A204.1 (cell line): ENCODE data around the gene TMEM135.
"Not testable (repeated sequence)": the region's sequence is repeated elsewhere in the genome, so short reads cannot be mapped to it uniquely, and the experiment has no call there.

Source experiments
- FAIRE-seq: peaks from 2 replicates; lab custom pipeline; 2012; peaks lifted over from hg19 to GRCh38; lab: Jason Lieb, UNC

The TMEM135 gene

GRCh38 chr11:87037450-87038234 is at the start of gene TMEM135:
Gene TMEM135, plus strand, starts transcription at chr11:87037934. Its CDS starts 112 bp downstream, at chr11:87038046.
- FAIRE-seq: no peak

- peak; percentile 44 for FAIRE-seq
Observed at GRCh38 chr11:86988351-86988881, 49.3 kb upstream of the TMEM135 start.

GRCh38 chr11:86990031-86990430 is 47.7 kb upstream of the TMEM135 start:
- no peak for FAIRE-seq

DNA sequence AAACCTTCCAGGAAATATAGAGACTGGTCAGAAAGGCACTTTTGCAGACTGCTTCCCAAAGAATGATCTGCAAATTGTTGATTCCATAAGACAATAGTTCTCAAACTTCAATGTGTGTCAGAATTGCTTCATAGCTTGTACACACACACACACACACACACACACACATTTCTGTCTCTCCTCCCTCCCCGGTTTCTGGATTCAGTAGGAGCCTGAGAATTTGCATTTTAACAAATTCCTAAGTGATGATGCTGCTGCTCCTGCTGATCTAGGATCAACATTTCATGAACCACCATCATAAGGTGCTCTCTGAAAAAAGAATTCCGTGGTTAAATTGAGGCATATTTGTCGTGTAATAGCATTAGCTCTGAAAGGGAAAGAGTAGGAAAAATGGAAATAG is 47.2 kb upstream of the TMEM135 start:
- FAIRE-seq: no peak

DNA sequence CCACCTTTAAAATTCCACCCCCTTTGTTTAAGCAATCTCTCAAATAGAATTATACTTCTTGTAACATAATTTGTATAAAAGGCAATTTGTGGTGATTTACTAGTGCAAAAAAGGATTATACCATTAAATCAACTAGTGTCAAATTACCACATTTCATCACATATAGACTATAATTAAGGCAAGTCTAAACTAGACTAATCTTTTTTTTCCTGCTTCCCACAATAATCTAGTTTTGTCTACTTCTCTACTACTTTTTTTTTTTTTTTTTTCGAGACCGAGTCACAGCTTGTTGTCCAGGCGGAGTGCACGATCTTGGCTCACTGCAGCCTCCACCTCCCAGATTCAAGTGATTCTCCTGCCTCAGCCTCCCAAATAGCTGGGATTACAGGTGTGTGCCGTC is 46.4 kb upstream of the TMEM135 start:
- FAIRE-seq: no peak

- FAIRE-seq: not testable (repeated sequence)
Observed at GRCh38 chr11:86992340-86992739, 45.4 kb upstream of the TMEM135 start.

DNA sequence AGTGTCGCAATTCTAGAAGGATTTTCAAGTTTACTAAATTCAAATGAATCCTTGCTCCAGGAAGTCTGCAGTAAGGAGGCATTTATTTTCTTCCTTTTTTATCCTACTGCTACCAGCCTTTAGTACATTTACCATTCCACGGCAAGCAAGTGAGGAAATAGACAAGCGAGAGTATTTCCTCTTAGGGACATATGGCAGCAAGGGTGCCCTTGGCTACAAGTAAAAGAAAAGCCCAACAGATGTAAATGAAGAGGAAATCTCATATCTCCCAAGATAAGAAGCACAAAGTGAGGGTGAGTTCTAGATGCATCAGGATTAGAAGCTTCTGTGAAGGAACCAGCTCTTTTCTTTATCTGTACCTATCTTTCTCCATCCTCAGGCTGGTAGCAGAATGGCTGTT is 44.7 kb upstream of the TMEM135 start:
- FAIRE-seq: no peak

GRCh38 chr11:86996953-86997570 is 40.7 kb upstream of the TMEM135 start:
- no peak for FAIRE-seq

GRCh38 chr11:86999388-86999787 is 38.3 kb upstream of the TMEM135 start:
- FAIRE-seq: no peak

DNA sequence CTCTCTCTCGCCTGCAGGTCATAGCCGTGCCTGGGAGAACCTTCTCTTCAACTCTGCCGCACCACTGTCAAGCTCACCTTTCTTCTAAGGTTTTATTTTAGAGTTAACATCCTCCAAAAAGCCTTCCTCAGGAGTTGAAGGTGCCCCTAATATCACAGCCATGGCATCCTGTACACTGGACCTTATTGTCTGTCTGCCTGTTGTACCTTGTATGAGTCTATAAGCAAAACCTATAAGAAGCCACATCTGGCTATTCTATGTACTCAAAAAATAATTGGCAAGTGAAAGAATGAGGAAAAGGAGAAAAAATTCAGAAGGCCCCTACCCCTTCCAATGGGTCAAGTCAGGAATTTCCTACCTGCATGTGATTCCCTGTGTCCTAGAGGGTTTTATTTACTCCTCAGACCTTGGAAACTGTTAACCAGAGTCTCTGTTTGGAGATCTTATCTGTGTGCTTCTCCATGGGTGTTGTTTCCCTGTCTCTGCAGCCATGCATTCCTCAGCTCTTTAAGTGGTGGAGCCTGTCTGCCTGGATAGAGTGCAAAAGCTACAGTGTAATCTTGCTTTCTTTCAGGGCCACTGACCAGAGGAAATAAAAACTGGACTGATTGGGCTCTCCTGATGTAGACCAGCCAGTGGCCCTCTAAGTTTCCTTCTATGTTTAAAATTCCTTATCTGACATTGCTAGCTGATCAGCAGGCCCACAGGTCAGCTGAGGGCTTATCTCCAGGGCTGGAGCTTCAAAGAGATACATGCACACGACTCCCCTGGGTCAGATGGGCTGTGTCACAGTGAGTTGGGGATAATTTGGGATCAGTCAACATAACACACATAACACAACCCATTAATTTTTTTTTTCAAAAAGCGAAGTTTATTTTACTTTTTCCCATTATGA is 37.6 kb upstream of the TMEM135 start:
- FAIRE-seq: no peak

DNA sequence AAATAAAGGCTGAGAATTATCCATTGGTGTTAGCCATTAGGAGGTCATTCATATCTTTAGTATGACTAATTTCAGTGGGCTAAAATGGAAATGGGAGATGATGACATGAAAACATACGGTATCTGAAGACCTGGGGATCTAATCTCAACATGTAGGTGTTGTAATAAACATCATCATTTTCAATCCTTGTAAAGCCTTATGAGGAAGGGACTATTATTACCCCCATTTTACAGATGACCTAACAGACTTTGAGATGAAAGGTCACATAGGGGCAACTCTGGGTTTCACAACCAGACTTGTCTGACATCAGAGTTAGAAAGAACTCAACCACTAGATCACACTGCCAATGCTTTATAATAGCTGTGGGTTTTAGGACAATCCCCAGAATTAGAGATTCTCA is 34.8 kb upstream of the TMEM135 start:
- no peak for FAIRE-seq

DNA sequence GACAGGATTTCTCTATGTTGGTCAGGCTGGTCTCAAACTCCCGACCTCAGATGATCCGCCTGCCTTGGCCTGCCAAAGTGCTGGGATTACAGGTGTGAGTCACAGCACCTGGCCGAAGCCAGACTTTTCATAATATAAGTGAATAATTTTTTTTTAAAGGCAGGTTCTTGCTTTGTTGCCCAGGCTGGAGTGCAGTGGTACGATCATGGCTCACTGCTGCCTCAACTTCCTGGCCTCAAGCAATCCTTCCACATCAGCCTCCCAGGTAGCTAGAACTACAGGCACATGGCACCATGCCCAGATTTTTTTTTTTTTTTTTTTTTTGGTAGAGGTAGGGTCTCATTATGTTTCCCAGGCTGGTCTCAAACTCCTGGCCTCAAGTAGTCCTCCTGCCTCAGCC is 33.5 kb upstream of the TMEM135 start:
- not testable (repeated sequence) for FAIRE-seq

- no peak for FAIRE-seq
Observed at GRCh38 chr11:87005569-87005921, 32.2 kb upstream of the TMEM135 start.

GRCh38 chr11:87006035-87006434 is 31.7 kb upstream of the TMEM135 start:
- FAIRE-seq: no peak

- no peak for FAIRE-seq
Observed at GRCh38 chr11:87007963-87008362, 29.8 kb upstream of the TMEM135 start.

GRCh38 chr11:87012089-87012488 is 25.6 kb upstream of the TMEM135 start:
- FAIRE-seq: no peak

DNA sequence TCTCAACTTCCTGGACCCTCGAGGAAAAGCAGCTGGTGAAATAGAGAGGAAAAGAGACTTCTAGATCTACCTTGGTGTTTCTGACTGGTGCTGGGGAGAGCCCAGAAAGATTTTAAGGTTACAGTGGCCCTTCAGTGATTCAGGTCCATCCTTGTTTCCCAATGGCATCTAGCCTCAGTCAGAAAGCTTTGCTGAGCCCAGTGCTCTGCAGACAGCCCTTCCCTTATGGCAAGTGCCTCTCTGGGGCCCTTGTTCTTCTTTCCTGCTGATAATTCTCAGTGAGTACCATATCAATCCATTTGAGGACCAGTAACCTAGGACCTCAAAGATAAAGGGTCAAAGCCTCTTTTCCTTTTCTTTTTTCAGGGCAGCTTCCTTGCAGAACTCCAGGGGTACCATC is 25.1 kb upstream of the TMEM135 start:
- no peak for FAIRE-seq

- FAIRE-seq: no peak
Observed at GRCh38 chr11:87013912-87014825, 23.6 kb upstream of the TMEM135 start.

DNA sequence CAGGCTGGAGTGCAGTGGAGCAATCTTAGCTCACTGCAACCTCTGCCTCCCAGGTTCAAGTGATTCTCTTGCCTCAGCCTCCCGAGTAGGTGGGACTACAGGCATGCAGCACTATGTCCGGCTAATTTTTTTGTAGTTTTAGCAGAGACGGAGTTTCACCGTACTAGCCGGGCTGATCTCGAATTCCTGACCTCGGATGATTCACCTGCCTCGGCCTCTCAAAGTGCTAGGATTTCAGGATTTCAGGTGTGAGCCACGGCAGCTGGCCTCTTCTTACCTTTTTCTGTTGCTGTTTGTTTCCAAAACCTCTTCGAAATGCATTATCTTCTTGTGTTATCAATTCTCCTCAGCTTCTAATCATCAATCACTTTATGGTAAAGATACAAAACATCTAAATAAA is 22.1 kb upstream of the TMEM135 start:
- no peak for FAIRE-seq

DNA sequence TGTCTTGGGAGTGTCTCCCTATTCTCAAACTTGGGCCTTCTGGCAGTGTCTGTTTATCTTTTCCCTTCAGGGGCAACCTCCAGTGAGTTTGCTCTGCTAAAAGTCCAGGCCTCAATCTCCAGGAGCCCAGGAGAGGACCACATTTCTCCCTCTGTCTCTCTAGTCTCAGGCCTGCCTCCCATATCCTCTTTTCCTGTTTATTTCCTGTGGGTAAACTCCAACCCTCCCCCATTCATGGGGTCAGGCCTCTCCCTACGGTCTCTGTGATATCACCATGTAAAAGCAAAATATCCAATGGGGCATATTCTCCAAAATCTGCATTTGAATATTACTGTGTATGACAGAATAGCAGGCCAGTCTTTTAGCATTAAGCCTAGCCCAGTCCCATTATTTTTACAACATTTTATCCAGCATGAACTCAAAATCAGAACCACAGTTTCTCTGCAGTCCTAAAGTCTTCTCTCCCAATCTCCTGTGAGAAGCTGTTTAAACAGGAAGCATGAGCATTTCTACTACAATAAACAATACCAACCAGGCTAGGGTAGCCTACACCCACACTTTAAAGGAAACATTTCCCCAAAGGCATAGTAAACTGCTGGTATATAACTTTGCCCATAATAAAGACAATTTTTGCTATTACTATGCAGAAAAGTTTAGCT is 18.0 kb upstream of the TMEM135 start:
- FAIRE-seq: no peak

- FAIRE-seq: no peak
Observed at GRCh38 chr11:87020336-87020735, 17.4 kb upstream of the TMEM135 start.
